ENCODE results near the gene BRSK1. TPM values are rescaled to one million over a fixed set of nuclear protein-coding genes. Genes with fewer than 3 reads are reported as not detected.

The BRSK1 gene
- polyA plus RNA-seq, 3 donors: 12.7 to 16.2 (median 14.6) TPM

GRCh38 chr19:55266404-55266803 lies 17.4 kb upstream of the BRSK1 start:
- no peak for DNase-seq (ENCODE audit: extremely low read depth in 1 of 11, low read depth in 9 of 11, low spot score in 4 of 11)

- DNase-seq (ENCODE audit: extremely low read depth in 1 of 11, low read depth in 9 of 11, low spot score in 4 of 11): no peak
Observed at GRCh38 chr19:55266840-55267239, 17.0 kb upstream of the BRSK1 start.

- no peak for DNase-seq (ENCODE audit: extremely low read depth in 1 of 11, low read depth in 9 of 11, low spot score in 4 of 11)
Observed at GRCh38 chr19:55269299-55269698, 14.5 kb upstream of the BRSK1 start.

GRCh38 chr19:55270172-55270942 lies 13.4 kb upstream of the BRSK1 start:
- DNase-seq (ENCODE audit: extremely low read depth in 1 of 11, low read depth in 9 of 11, low spot score in 4 of 11): no peak

- no peak for DNase-seq (ENCODE audit: extremely low read depth in 1 of 11, low read depth in 9 of 11, low spot score in 4 of 11)
Observed at GRCh38 chr19:55272142-55272541, 11.7 kb upstream of the BRSK1 start.

- no peak for DNase-seq (ENCODE audit: extremely low read depth in 1 of 11, low read depth in 9 of 11, low spot score in 4 of 11)
Observed at GRCh38 chr19:55273978-55274707, 9.7 kb upstream of the BRSK1 start.

- DNase-seq (ENCODE audit: extremely low read depth in 1 of 11, low read depth in 9 of 11, low spot score in 4 of 11): no peak
Observed at GRCh38 chr19:55275851-55276719, 7.7 kb upstream of the BRSK1 start.

GRCh38 chr19:55276720-55277430 lies 6.9 kb upstream of the BRSK1 start:
- no peak for DNase-seq (ENCODE audit: extremely low read depth in 1 of 11, low read depth in 9 of 11, low spot score in 4 of 11)

GRCh38 chr19:55277494-55277893 lies 6.3 kb upstream of the BRSK1 start:
- DNase-seq (ENCODE audit: extremely low read depth in 1 of 11, low read depth in 9 of 11, low spot score in 4 of 11): no peak

GRCh38 chr19:55278391-55279135 lies 5.2 kb upstream of the BRSK1 start:
- no peak for DNase-seq (ENCODE audit: extremely low read depth in 1 of 11, low read depth in 9 of 11, low spot score in 4 of 11)

- DNase-seq (ENCODE audit: extremely low read depth in 1 of 11, low read depth in 9 of 11, low spot score in 4 of 11): no peak
Observed at GRCh38 chr19:55279340-55279739, 4.5 kb upstream of the BRSK1 start.

GRCh38 chr19:55279770-55280643 lies 3.8 kb upstream of the BRSK1 start, which contains the start of gene HSPBP1:
Gene HSPBP1, minus strand, starts transcription at chr19:55280110. Its CDS starts 502 bp downstream, at chr19:55279608.
- peak; percentile 87 to 94 (median 90) for DNase-seq (ENCODE audit: extremely low read depth in 1 of 11, low read depth in 9 of 11, low spot score in 4 of 11)

- DNase-seq (ENCODE audit: extremely low read depth in 1 of 11, low read depth in 9 of 11, low spot score in 4 of 11): no peak
Observed at GRCh38 chr19:55284405-55285058, 735 bp downstream of the BRSK1 start.

GRCh38 chr19:55285229-55285890 lies 1.6 kb downstream of the BRSK1 start:
- no peak for DNase-seq (ENCODE audit: extremely low read depth in 1 of 11, low read depth in 9 of 11, low spot score in 4 of 11)

GRCh38 chr19:55287361-55288079 lies 3.7 kb downstream of the BRSK1 start:
- no peak for DNase-seq (ENCODE audit: extremely low read depth in 1 of 11, low read depth in 9 of 11, low spot score in 4 of 11)
